ENCODE measurements around the gene TPP1. TPM values are rescaled to one million over a fixed set of nuclear protein-coding genes. Genes with fewer than 3 reads are reported as not detected.

Gene TPP1
- polyA plus RNA-seq, 1 experiment: 77.6 TPM

DNA sequence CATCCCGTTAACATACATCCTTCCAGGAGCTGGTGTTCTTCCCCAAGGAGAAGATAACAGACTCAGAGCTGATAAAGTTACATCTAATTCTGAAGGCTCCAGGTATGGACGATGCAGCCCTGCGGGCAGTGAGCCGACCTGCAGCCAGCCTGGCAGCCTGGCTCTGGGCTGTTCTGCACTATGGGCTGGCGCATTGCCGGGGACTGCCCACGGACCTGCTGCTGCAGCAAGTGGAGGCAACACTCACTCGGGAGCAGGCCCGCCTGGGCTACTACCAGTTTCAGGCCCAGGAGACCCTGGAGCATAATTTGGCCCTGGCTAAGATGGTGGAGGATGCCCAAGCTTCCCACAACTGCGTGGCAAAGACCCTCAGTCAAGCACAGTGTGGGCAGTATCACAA lies 55.6 kb downstream of the TPP1 start:
- DNase-seq (ENCODE audit: low read depth): no peak
- CTCF ChIA-PET: no interaction called here

DNA sequence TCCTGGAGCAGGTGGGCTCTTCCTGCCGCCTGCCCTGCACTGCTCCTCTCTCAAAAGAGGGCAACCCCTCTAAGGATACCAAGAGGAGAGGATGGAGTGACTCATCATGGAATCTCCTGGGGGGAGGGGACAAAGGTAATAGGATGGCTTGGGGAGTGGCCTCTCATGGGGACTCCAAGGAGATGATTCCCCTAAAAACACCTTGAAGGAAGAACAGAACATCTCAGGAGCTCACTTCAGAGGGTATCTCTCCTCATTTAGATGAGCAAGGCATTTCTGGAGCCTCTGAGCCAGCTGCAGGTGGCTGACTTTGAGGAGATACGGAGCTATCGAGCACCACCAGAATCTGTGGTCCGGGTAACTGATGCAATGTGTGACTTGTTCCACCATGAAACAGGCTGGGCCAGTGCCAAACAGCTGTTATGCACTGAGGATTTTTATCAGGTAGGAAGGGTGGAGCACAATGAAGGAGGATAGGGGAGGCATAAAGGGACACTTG lies 56.1 kb downstream of the TPP1 start:
- ChIA-PET POLR2A (no interaction called here), CTCF (no interaction called here)
- TF ChIP-seq, protein P1, sequence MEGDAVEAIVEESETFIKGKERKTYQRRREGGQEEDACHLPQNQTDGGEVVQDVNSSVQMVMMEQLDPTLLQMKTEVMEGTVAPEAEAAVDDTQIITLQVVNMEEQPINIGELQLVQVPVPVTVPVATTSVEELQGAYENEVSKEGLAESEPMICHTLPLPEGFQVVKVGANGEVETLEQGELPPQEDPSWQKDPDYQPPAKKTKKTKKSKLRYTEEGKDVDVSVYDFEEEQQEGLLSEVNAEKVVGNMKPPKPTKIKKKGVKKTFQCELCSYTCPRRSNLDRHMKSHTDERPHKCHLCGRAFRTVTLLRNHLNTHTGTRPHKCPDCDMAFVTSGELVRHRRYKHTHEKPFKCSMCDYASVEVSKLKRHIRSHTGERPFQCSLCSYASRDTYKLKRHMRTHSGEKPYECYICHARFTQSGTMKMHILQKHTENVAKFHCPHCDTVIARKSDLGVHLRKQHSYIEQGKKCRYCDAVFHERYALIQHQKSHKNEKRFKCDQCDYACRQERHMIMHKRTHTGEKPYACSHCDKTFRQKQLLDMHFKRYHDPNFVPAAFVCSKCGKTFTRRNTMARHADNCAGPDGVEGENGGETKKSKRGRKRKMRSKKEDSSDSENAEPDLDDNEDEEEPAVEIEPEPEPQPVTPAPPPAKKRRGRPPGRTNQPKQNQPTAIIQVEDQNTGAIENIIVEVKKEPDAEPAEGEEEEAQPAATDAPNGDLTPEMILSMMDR (IDR thresholded peaks at IDR 0.05; ENCODE audit: insufficient read depth, low read depth, low read length): no peak
- Histone ChIP-seq H3K36me3 (ENCODE audit: control insufficient read depth, insufficient read depth, low read length) (no peaks in the 10 kb centered on the region; the same call in 1 of the 2 replicates), H3K4me3 (ENCODE audit: low read depth, low read length) (no peak overlapping the region), H3K27me3 (ENCODE audit: control insufficient read depth, insufficient read depth, low read length) (no peaks in the 10 kb centered on the region)
- no peak for DNase-seq (ENCODE audit: low read depth)

More for the DNA sequence above, 55.6 kb downstream of the TPP1 start:
- Histone ChIP-seq H3K4me3 (ENCODE audit: low read depth, low read length) (no peak overlapping the region), H3K27me3 (ENCODE audit: control insufficient read depth, insufficient read depth, low read length) (no peaks in the 10 kb centered on the region), H3K36me3 (ENCODE audit: control insufficient read depth, insufficient read depth, low read length) (no peaks in the 10 kb centered on the region; the same call in 1 of the 2 replicates)
- TF ChIP-seq, protein P1 (IDR thresholded peaks at IDR 0.05; ENCODE audit: insufficient read depth, low read depth, low read length): no peak
- POLR2A ChIA-PET: no interaction called here

Other genes with a start within 250 kb of the TPP1 start
- gene SMPD1, start 228.9 kb downstream of the TPP1 start, polyA plus RNA-seq (2011; rRNA removed): 76.1 and 118 TPM in 2 replicates
- gene APBB1, start 200.3 kb downstream of the TPP1 start, polyA plus RNA-seq (2011; rRNA removed): 39.5 and 62.5 TPM in 2 replicates
- 0.82 and 0.87 TPM in 2 replicates for gene HPX, start 178.4 kb downstream of the TPP1 start, polyA plus RNA-seq (2011; rRNA removed)
- gene TRIM3, start 145.5 kb downstream of the TPP1 start, polyA plus RNA-seq (2011; rRNA removed): 8.2 and 10.4 TPM in 2 replicates
- 86.5 and 103 TPM in 2 replicates for gene ARFIP2, start 138.1 kb downstream of the TPP1 start, polyA plus RNA-seq (2011; rRNA removed)
- 29.4 and 32.5 TPM in 2 replicates for gene TIMM10B, start 137.9 kb downstream of the TPP1 start, polyA plus RNA-seq (2011; rRNA removed)
- gene DNHD1, start 122.1 kb downstream of the TPP1 start, polyA plus RNA-seq (2011; rRNA removed): 2.3 and 3.1 TPM in 2 replicates
- 9.9 and 14.4 TPM in 2 replicates for gene RRP8, start 15.8 kb downstream of the TPP1 start, polyA plus RNA-seq (2011; rRNA removed)
- gene ILK, start 15.6 kb downstream of the TPP1 start, polyA plus RNA-seq (2011; rRNA removed): 449 and 654 TPM in 2 replicates
- gene TAF10, start 7.2 kb downstream of the TPP1 start, polyA plus RNA-seq (2011; rRNA removed): 158 and 205 TPM in 2 replicates
- 2.5 and 7.3 TPM in 2 replicates for gene DCHS1, start 36.4 kb upstream of the TPP1 start, polyA plus RNA-seq (2011; rRNA removed)
- gene MRPL17, start 63.9 kb upstream of the TPP1 start, polyA plus RNA-seq (2011; rRNA removed): 68.9 and 82.3 TPM in 2 replicates
- 0.28 and 0.60 TPM in 2 replicates for gene OR2AG2, start 152.6 kb upstream of the TPP1 start, polyA plus RNA-seq (2011; rRNA removed)
- not detected in 2 replicates for gene OR2AG1, start 163.6 kb upstream of the TPP1 start, polyA plus RNA-seq (2011; rRNA removed)
- gene OR6A2, start 180.3 kb upstream of the TPP1 start, polyA plus RNA-seq (2011; rRNA removed): 0.04 TPM in 1 of 2 replicates, not detected in the other
- gene OR10A5, start 226.3 kb upstream of the TPP1 start, polyA plus RNA-seq (2011; rRNA removed): not detected in 2 replicates
- not detected in 2 replicates for gene OR10A2, start 243.6 kb upstream of the TPP1 start, polyA plus RNA-seq (2011; rRNA removed)